Neural cell (in vitro differentiated cells): Measurements from ENCODE around the gene CAPN13. TPM values are rescaled to one million over a fixed set of nuclear protein-coding genes. Genes with fewer than 3 reads are reported as not detected.
A peak's percentile ranks its signal among the peaks of the same experiment; 100 is the strongest.

Experiments used
- H2AFZ ChIP-seq: fragments of 200-600, 300-800 bp; sonication (generic), shearing (Covaris generic); 2 replicates; pipeline ENCODE4 v1.6.0; 2014; ENCODE audit warnings: low read depth, mild to moderate bottlenecking, antibody characterized with exemption, low read length, moderate library complexity
- H3F3A ChIP-seq: fragments of 200-600 bp; shearing (Covaris generic); 2 replicates; pipeline ENCODE4 v1.6.1; 2016; ENCODE audit warnings: mild to moderate bottlenecking, moderate library complexity, mixed read lengths, antibody characterized with exemption, low read length; ENCODE audit not compliant: insufficient read depth, poor library complexity, severe bottlenecking
- H3K27ac ChIP-seq: fragments of 200-600, 300-800 bp; sonication (generic), shearing (Covaris generic); 2 replicates; pipeline ENCODE4 v1.5.1; 2014; ENCODE audit warnings: mild to moderate bottlenecking, low read length, moderate library complexity
- H3K27me3 ChIP-seq: fragments of 300-800, 200-600 bp; sonication (generic), shearing (Covaris generic); 2 replicates; pipeline ENCODE4 v1.6.0; 2014; ENCODE audit warnings: mild to moderate bottlenecking, low read depth, low read length, moderate library complexity; ENCODE audit not compliant: insufficient read depth
- H3K36me3 ChIP-seq: fragments of 300-800, 200-600 bp; sonication (generic), shearing (Covaris generic); 2 replicates; pipeline ENCODE4 v1.5.1; 2014; ENCODE audit warnings: mild to moderate bottlenecking, antibody characterized with exemption, low read length, moderate library complexity; ENCODE audit not compliant: insufficient read depth
- H3K4me2 ChIP-seq: fragments of 300-800, 200-600 bp; sonication (generic), shearing (Covaris generic); 2 replicates; pipeline ENCODE4 v1.6.0; 2014; ENCODE audit warnings: mild to moderate bottlenecking, low read length
- H3K4me3 ChIP-seq: fragments of 300-800, 200-600 bp; sonication (generic), shearing (Covaris generic); 2 replicates; pipeline ENCODE4 v1.5.1; 2014; ENCODE audit warnings: mild to moderate bottlenecking, low read length, moderate library complexity
- H3K79me2 ChIP-seq: fragments of 200-600 bp; shearing (Covaris generic); replicated peaks from 2 replicates; pipeline ENCODE4 v1.6.0; 2014; ENCODE audit warnings: mild to moderate bottlenecking, low read length, moderate library complexity; ENCODE audit not compliant: insufficient read depth
- H3K9ac ChIP-seq: fragments of 300-800, 200-600 bp; sonication (generic), shearing (Covaris generic); 2 replicates; pipeline ENCODE4 v1.6.1; 2016; ENCODE audit warnings: mild to moderate bottlenecking, low read length, mixed read lengths
- H3K9me2 ChIP-seq: fragments of 200-600 bp; shearing (Covaris generic); 2 replicates; pipeline ENCODE4 v1.6.1; 2016; ENCODE audit warnings: mild to moderate bottlenecking, low read length, mixed read lengths; ENCODE audit not compliant: insufficient read depth
- H3K9me3 ChIP-seq: fragments of 200-600, 300-800 bp; sonication (generic), shearing (Covaris generic); 2 replicates; pipeline ENCODE4 v1.6.1; 2016; ENCODE audit warnings: mild to moderate bottlenecking, mixed run types, low read length, moderate library complexity, mixed read lengths
- H4K20me1 ChIP-seq: fragments of 200-600 bp; shearing (Covaris generic); 2 replicates; pipeline ENCODE4 v1.6.1; 2016; ENCODE audit warnings: mild to moderate bottlenecking, mixed run types; ENCODE audit not compliant: insufficient read depth
- EP300 ChIP-seq: fragments of 450-650 bp; conservative IDR thresholded peaks from 2 replicates; pipeline ENCODE4 v1.6.1; 2014; ENCODE audit warnings: antibody characterized with exemption, mild to moderate bottlenecking, moderate library complexity; ENCODE audit not compliant: poor library complexity, severe bottlenecking
- EZH2 ChIP-seq: fragments of 200-600, 300-800 bp; shearing (Covaris generic), sonication (generic); IDR thresholded peaks from 2 replicates; pipeline ENCODE4 v1.6.1; 2014; ENCODE audit warnings: antibody characterized with exemption, low read length, borderline replicate concordance, mild to moderate bottlenecking; ENCODE audit not compliant: insufficient read depth, poor library complexity, severe bottlenecking
- MXI1 ChIP-seq: fragments of 450-650 bp; conservative IDR thresholded peaks from 2 replicates; pipeline ENCODE4 v1.6.1; 2014; ENCODE audit warnings: antibody characterized with exemption, mild to moderate bottlenecking; ENCODE audit not compliant: poor library complexity, severe bottlenecking
- POLR2AphosphoS5 ChIP-seq: IDR thresholded peaks from 2 replicates; pipeline ENCODE4 v1.6.1; 2012
- RAD21 ChIP-seq: fragments of 450-650 bp; conservative IDR thresholded peaks from 2 replicates; pipeline ENCODE4 v1.6.1; 2014; ENCODE audit warnings: antibody characterized with exemption, mild to moderate bottlenecking, moderate library complexity
- SMC3 ChIP-seq: fragments of 450-650 bp; conservative IDR thresholded peaks from 2 replicates; pipeline ENCODE4 v1.6.1; 2014; ENCODE audit warnings: antibody characterized with exemption, mild to moderate bottlenecking, moderate library complexity; ENCODE audit not compliant: poor library complexity
- TAF1 ChIP-seq: IDR thresholded peaks from 2 replicates; pipeline ENCODE4 v1.6.1; 2012; ENCODE audit warnings: low read depth
- polyA plus RNA-seq: library from polyadenylated mRNA; depleted of rRNA; stranded (reverse); fragments of >200 nt; gene quantifications from 2 replicates; pipeline ENCODE4 v1.2.3, GENCODE V29; 2014
- TF ChIP-seq, protein P1 (sequence below): IDR thresholded peaks from 2 replicates; pipeline ENCODE4 v1.6.1; 2012; ENCODE audit warnings: borderline replicate concordance
- TF ChIP-seq, protein P2 (sequence below): fragments of 450-650 bp; IDR thresholded peaks from 2 replicates; pipeline ENCODE4 v1.5.1; 2014; ENCODE audit warnings: antibody characterized with exemption, mild to moderate bottlenecking, moderate library complexity; ENCODE audit not compliant: poor library complexity, severe bottlenecking

CAPN13 gene
- polyA plus RNA-seq, 1 donor from 2014 or later = not detected

DNA sequence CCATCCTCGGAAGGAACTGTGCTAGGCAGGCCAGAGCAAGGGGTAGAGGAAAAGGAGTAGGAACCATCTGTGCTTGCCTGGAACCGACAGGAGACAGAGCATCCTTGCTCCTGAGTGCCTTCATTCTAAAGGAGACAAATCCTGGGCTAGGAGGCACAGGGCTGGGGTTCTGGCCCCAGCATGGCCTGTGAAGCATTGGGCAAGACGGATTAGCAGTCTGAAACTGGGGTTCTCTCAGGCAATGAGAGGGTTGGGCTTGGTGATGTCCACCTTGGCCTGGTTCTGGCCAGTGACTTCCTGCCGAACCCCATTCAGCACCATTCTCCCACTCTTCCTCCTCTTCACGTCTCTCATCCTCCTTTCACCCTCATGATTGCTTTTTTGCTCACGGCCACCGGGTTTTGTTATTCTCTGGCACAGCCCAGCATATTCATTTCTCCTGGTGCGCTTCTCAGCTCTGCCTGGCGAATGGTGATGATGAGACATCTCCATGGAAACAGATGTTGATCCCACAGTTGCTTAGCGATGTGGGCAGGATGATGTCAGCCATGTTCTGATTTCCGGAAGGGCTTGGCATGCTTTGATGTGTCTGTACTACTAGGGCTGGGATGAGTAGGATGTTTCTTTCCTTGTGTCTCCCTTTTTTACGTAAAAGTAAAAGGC lies 127.7 kb downstream of the CAPN13 start:
- H3K36me3 ChIP-seq = no peaks in the 10 kb centered on the region
- no peaks in the 10 kb centered on the region for H4K20me1 ChIP-seq
- H3K27ac ChIP-seq = peak overlapping the region; percentile 100
- TF ChIP-seq TAF1 (no peak), MXI1 (peak; percentile 76), EZH2 (no peak), RAD21 (peak; percentile 58), SMC3 (peak; percentile 54), EP300 (peak; percentile 93), POLR2AphosphoS5 (peak; percentile 75)
- TF ChIP-seq, protein P1, sequence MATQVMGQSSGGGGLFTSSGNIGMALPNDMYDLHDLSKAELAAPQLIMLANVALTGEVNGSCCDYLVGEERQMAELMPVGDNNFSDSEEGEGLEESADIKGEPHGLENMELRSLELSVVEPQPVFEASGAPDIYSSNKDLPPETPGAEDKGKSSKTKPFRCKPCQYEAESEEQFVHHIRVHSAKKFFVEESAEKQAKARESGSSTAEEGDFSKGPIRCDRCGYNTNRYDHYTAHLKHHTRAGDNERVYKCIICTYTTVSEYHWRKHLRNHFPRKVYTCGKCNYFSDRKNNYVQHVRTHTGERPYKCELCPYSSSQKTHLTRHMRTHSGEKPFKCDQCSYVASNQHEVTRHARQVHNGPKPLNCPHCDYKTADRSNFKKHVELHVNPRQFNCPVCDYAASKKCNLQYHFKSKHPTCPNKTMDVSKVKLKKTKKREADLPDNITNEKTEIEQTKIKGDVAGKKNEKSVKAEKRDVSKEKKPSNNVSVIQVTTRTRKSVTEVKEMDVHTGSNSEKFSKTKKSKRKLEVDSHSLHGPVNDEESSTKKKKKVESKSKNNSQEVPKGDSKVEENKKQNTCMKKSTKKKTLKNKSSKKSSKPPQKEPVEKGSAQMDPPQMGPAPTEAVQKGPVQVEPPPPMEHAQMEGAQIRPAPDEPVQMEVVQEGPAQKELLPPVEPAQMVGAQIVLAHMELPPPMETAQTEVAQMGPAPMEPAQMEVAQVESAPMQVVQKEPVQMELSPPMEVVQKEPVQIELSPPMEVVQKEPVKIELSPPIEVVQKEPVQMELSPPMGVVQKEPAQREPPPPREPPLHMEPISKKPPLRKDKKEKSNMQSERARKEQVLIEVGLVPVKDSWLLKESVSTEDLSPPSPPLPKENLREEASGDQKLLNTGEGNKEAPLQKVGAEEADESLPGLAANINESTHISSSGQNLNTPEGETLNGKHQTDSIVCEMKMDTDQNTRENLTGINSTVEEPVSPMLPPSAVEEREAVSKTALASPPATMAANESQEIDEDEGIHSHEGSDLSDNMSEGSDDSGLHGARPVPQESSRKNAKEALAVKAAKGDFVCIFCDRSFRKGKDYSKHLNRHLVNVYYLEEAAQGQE = peak; percentile 81
- TF ChIP-seq, protein P2, sequence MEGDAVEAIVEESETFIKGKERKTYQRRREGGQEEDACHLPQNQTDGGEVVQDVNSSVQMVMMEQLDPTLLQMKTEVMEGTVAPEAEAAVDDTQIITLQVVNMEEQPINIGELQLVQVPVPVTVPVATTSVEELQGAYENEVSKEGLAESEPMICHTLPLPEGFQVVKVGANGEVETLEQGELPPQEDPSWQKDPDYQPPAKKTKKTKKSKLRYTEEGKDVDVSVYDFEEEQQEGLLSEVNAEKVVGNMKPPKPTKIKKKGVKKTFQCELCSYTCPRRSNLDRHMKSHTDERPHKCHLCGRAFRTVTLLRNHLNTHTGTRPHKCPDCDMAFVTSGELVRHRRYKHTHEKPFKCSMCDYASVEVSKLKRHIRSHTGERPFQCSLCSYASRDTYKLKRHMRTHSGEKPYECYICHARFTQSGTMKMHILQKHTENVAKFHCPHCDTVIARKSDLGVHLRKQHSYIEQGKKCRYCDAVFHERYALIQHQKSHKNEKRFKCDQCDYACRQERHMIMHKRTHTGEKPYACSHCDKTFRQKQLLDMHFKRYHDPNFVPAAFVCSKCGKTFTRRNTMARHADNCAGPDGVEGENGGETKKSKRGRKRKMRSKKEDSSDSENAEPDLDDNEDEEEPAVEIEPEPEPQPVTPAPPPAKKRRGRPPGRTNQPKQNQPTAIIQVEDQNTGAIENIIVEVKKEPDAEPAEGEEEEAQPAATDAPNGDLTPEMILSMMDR = peak; percentile 16
- no peaks in the 10 kb centered on the region for H3K27me3 ChIP-seq
- H2AFZ ChIP-seq = peak overlapping the region; percentile 71
- H3K4me3 ChIP-seq = peak overlapping the region; percentile 55
- H3F3A ChIP-seq = peaks cover 2% of the 10 kb centered on the region
- peak overlapping the region; percentile 79 for H3K4me2 ChIP-seq
- no peaks in the 10 kb centered on the region for H3K9me2 ChIP-seq
- H3K9me3 ChIP-seq = no peaks in the 10 kb centered on the region
- no peaks in the 10 kb centered on the region for H3K79me2 ChIP-seq
- H3K9ac ChIP-seq = peak overlapping the region; percentile 84

DNA sequence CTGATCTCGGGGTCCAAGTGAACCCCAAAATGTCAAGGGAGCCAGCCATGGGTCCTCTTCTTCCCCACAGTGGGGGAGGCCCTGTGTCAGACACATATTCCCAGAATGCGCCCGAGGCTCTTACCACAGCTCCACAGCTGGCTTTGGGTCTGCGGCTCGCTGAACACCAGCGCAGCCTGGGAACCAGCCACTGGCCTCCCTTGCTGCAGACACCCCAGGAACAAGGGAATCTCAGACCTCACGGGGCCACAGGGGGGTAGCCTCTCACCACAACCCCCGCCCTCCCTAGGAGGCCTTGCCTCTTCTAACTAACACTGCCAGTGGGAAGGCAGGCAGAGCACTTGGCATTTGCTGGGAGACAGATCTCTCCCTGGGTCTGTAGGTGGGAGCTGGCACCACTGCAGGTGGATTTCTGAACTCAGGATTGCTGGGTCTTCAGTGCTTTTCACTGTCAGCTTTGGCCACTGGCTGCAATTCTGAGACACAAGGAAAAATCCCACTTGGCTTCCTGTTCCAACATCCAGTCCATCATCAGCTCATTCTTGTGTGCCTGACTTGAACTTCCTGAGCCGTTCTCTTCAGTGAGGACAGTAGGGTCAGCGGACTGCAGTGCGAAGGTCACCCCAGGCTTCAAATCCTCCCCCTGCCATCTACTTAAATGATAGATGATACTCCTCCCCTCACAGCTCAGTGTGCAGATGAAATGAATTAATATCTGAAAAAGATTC lies 128.7 kb downstream of the CAPN13 start:
- peak overlapping the region; percentile 100 for H3K27ac ChIP-seq
- TF ChIP-seq, protein P1 = no peak
- TF ChIP-seq POLR2AphosphoS5 = no peak
- TF ChIP-seq, protein P2 = no peak
- TF ChIP-seq EP300 = no peak
- TF ChIP-seq SMC3 = no peak
- no peak for TF ChIP-seq EZH2
- no peak for TF ChIP-seq MXI1
- TF ChIP-seq RAD21 = no peak
- TF ChIP-seq TAF1 = no peak

More for the DNA sequence above, 128.7 kb downstream of the CAPN13 start:
- H4K20me1 ChIP-seq = no peaks in the 10 kb centered on the region
- peaks cover 2% of the 10 kb centered on the region for H3F3A ChIP-seq
- H3K9me3 ChIP-seq = no peaks in the 10 kb centered on the region
- no peaks in the 10 kb centered on the region for H3K27me3 ChIP-seq
- H3K4me3 ChIP-seq = peak overlapping the region; percentile 55
- H3K36me3 ChIP-seq = no peaks in the 10 kb centered on the region
- H3K79me2 ChIP-seq = no peaks in the 10 kb centered on the region
- no peaks in the 10 kb centered on the region for H3K9me2 ChIP-seq
- H3K4me2 ChIP-seq = no peak overlapping the region
- peak overlapping the region; percentile 71 for H2AFZ ChIP-seq
- H3K9ac ChIP-seq = peak overlapping the region; percentile 84
